ENCODE data around the gene CPLX4.

DNA sequence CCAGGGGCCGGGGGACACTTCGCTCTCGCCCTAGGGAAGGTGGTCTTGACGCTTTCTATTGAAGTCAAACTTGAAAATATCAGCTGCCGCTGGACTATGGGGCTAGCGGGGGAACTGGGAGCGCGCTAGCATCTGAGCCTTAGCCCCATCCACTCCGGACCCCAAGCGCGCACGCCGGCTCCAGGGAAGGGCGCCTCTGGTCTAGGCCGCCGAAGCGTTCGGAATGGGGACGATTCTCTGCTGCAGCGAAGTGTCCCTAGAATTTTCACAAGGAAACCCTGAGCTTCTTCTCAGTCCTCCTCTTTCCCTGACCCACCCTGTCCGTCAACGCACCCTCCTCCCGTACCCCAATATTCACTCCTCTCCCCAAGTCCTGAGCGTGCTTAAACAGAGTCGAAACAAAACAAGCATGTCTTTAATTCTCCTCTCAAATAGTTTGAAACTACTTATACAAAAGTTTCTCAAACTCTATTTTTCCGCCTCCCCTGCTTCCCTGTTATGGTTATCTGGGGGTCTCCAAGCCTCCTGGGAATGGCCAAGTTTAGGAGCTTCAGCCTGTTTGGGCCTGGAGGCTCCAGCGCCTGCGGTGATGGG lies 50.2 kb downstream of the CPLX4 start:
- TF ChIP-seq CTCF (IDR thresholded peaks at IDR 0.05; ENCODE audit: extremely low read depth in 1 of 2, insufficient read depth in 1 of 2, low read depth in 1 of 2, low read length in 2 of 2) (no peak), POLR2AphosphoS5 (IDR thresholded peaks at IDR 0.05; ENCODE audit: insufficient read depth, low read depth, low read length) (no peak), EZH2 (IDR thresholded peaks at IDR 0.05; ENCODE audit: borderline replicate concordance, low read depth, low read length, severe bottlenecking) (no peak), POLR2A (IDR thresholded peaks at IDR 0.05; ENCODE audit: low read depth, low read length) (no peak), JUN (IDR thresholded peaks at IDR 0.05; ENCODE audit: borderline replicate concordance, insufficient read depth, insufficient read length, low read depth) (no peak), FOS (IDR thresholded peaks at IDR 0.05; ENCODE audit: borderline replicate concordance, insufficient read depth, low read length) (no peak), MYC (IDR thresholded peaks at IDR 0.05; ENCODE audit: low read depth, low read length) (no peak), GATA2 (IDR thresholded peaks at IDR 0.05; ENCODE audit: insufficient read depth, insufficient read length, low read depth, low read length) (no peak)
- TF ChIP-seq, protein P1, sequence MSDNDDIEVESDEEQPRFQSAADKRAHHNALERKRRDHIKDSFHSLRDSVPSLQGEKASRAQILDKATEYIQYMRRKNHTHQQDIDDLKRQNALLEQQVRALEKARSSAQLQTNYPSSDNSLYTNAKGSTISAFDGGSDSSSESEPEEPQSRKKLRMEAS (IDR thresholded peaks at IDR 0.05; ENCODE audit: insufficient read depth, insufficient read length), result no peak
